ENCODE results near the gene ZNF112.
"Not testable (repeated sequence)": the region's sequence is repeated elsewhere in the genome, so short reads cannot be mapped to it uniquely, and the experiment has no call there.

The ZNF112 gene

GRCh38 chr19:44356383-44357111, at the start of gene ZNF112:
TSS of gene ZNF112 (minus strand) at chr19:44356680. CDS start at chr19:44340539, 16,141 bp downstream.
- Histone ChIP-seq H3K4me3 (ENCODE audit: low read depth in 1 of 5, low read length in 5 of 5) (peak within 1 kb of the TSS; percentile 77 to 98 (median 86)), H3K9ac (ENCODE audit: low read length in 5 of 5) (peak within 1 kb of the TSS; percentile 3 to 89 (median 68)), H3K36me3 (ENCODE audit: control insufficient read depth in 5 of 5, insufficient read depth in 5 of 5, low read length in 5 of 5) (no peaks in the 10 kb centered on the region), H3K27ac (ENCODE audit: low read depth, low read length) (peak within 1 kb of the TSS; percentile 18), H3K27me3 (ENCODE audit: control insufficient read depth in 5 of 5, insufficient read depth in 4 of 5, low read length in 5 of 5) (no peaks in the 10 kb centered on the region), H3K9me3 (ENCODE audit: control insufficient read depth in 5 of 5, low read length in 5 of 5) (peaks cover 0 to 10% (median 5%) of the 10 kb centered on the region in 5 donors), H3K4me1 (ENCODE audit: control insufficient read depth in 5 of 5, insufficient read depth in 5 of 5, low read length in 5 of 5) (peaks cover 0 to 15% (median 11%) of the 10 kb centered on the region in 5 donors)

GRCh38 chr19:44401139-44402115, 44.9 kb upstream of the ZNF112 start, which contains the start of gene ZNF285:
TSS of gene ZNF285 (minus strand) at chr19:44401608. CDS start at chr19:44397213, 4,395 bp downstream.
- Histone ChIP-seq H3K9me3 (ENCODE audit: control insufficient read depth in 5 of 5, low read length in 5 of 5) (peaks cover 0 to 31% (median 12%) of the 10 kb centered on the region in 5 donors), H3K27ac (ENCODE audit: low read depth, low read length) (no peak within 1 kb of the TSS), H3K36me3 (ENCODE audit: control insufficient read depth in 5 of 5, insufficient read depth in 5 of 5, low read length in 5 of 5) (peaks cover 0 to 3% (median 3%) of the 10 kb centered on the region in 5 donors), H3K4me1 (ENCODE audit: control insufficient read depth in 5 of 5, insufficient read depth in 5 of 5, low read length in 5 of 5) (peaks cover 0 to 12% (median 6%) of the 10 kb centered on the region in 5 donors), H3K9ac (ENCODE audit: low read length in 5 of 5) (peak within 1 kb of the TSS in 4 of 5 donors; percentile 31 to 74 (median 56)), H3K4me3 (ENCODE audit: low read depth in 1 of 5, low read length in 5 of 5) (peak within 1 kb of the TSS; percentile 82 to 95 (median 90)), H3K27me3 (ENCODE audit: control insufficient read depth in 5 of 5, insufficient read depth in 4 of 5, low read length in 5 of 5) (no peaks in the 10 kb centered on the region)

- not testable (repeated sequence) for H3K4me1 ChIP-seq (ENCODE audit: control insufficient read depth in 5 of 5, insufficient read depth in 5 of 5, low read length in 5 of 5); H3K27ac ChIP-seq (ENCODE audit: low read depth, low read length); H3K9ac ChIP-seq (ENCODE audit: low read length in 5 of 5); H3K27me3 ChIP-seq (ENCODE audit: control insufficient read depth in 5 of 5, insufficient read depth in 4 of 5, low read length in 5 of 5); H3K4me3 ChIP-seq (ENCODE audit: low read depth in 1 of 5, low read length in 5 of 5)
- Histone ChIP-seq H3K9me3 (ENCODE audit: control insufficient read depth in 5 of 5, low read length in 5 of 5) (peaks cover 3 to 28% (median 15%) of the 10 kb centered on the region in 5 donors), H3K36me3 (ENCODE audit: control insufficient read depth in 5 of 5, insufficient read depth in 5 of 5, low read length in 5 of 5) (peaks cover 8 to 33% (median 26%) of the 10 kb centered on the region in 5 donors)
Observed at GRCh38 chr19:44389268-44389667, 32.8 kb upstream of the ZNF112 start.

GRCh38 chr19:44374789-44375188, 18.3 kb upstream of the ZNF112 start:
- Histone ChIP-seq H3K4me1 (ENCODE audit: control insufficient read depth in 5 of 5, insufficient read depth in 5 of 5, low read length in 5 of 5) (no peaks in the 10 kb centered on the region), H3K27me3 (ENCODE audit: control insufficient read depth in 5 of 5, insufficient read depth in 4 of 5, low read length in 5 of 5) (no peaks in the 10 kb centered on the region), H3K4me3 (ENCODE audit: low read depth in 1 of 5, low read length in 5 of 5) (no peak overlapping the region), H3K27ac (ENCODE audit: low read depth, low read length) (no peak overlapping the region), H3K36me3 (ENCODE audit: control insufficient read depth in 5 of 5, insufficient read depth in 5 of 5, low read length in 5 of 5) (no peaks in the 10 kb centered on the region), H3K9ac (ENCODE audit: low read length in 5 of 5) (no peak overlapping the region), H3K9me3 (ENCODE audit: control insufficient read depth in 5 of 5, low read length in 5 of 5) (peaks cover 3 to 24% (median 16%) of the 10 kb centered on the region in 5 donors)

GRCh38 chr19:44371815-44372480, 15.5 kb upstream of the ZNF112 start:
- peaks cover 0 to 28% (median 22%) of the 10 kb centered on the region in 5 donors for H3K9me3 ChIP-seq (ENCODE audit: control insufficient read depth in 5 of 5, low read length in 5 of 5)
- H3K27ac ChIP-seq (ENCODE audit: low read depth, low read length), result no peak overlapping the region
- no peaks in the 10 kb centered on the region for H3K27me3 ChIP-seq (ENCODE audit: control insufficient read depth in 5 of 5, insufficient read depth in 4 of 5, low read length in 5 of 5)
- no peaks in the 10 kb centered on the region for H3K36me3 ChIP-seq (ENCODE audit: control insufficient read depth in 5 of 5, insufficient read depth in 5 of 5, low read length in 5 of 5)
- H3K4me3 ChIP-seq (ENCODE audit: low read depth in 1 of 5, low read length in 5 of 5), result peak overlapping the region in 1 of 5 donors; percentile 40
- H3K4me1 ChIP-seq (ENCODE audit: control insufficient read depth in 5 of 5, insufficient read depth in 5 of 5, low read length in 5 of 5), result no peaks in the 10 kb centered on the region
- H3K9ac ChIP-seq (ENCODE audit: low read length in 5 of 5), result no peak overlapping the region

GRCh38 chr19:44367024-44367423, 10.5 kb upstream of the ZNF112 start:
- Histone ChIP-seq H3K4me1 (ENCODE audit: control insufficient read depth in 5 of 5, insufficient read depth in 5 of 5, low read length in 5 of 5) (no peaks in the 10 kb centered on the region), H3K36me3 (ENCODE audit: control insufficient read depth in 5 of 5, insufficient read depth in 5 of 5, low read length in 5 of 5) (no peaks in the 10 kb centered on the region), H3K9me3 (ENCODE audit: control insufficient read depth in 5 of 5, low read length in 5 of 5) (peaks cover 0 to 23% (median 17%) of the 10 kb centered on the region in 5 donors), H3K9ac (ENCODE audit: low read length in 5 of 5) (no peak overlapping the region), H3K27ac (ENCODE audit: low read depth, low read length) (no peak overlapping the region), H3K4me3 (ENCODE audit: low read depth in 1 of 5, low read length in 5 of 5) (no peak overlapping the region), H3K27me3 (ENCODE audit: control insufficient read depth in 5 of 5, insufficient read depth in 4 of 5, low read length in 5 of 5) (no peaks in the 10 kb centered on the region)

GRCh38 chr19:44346556-44346955, 9.9 kb downstream of the ZNF112 start:
- H3K9ac ChIP-seq (ENCODE audit: low read length in 5 of 5), result no peak overlapping the region
- no peaks in the 10 kb centered on the region for H3K27me3 ChIP-seq (ENCODE audit: control insufficient read depth in 5 of 5, insufficient read depth in 4 of 5, low read length in 5 of 5)
- H3K4me1 ChIP-seq (ENCODE audit: control insufficient read depth in 5 of 5, insufficient read depth in 5 of 5, low read length in 5 of 5), result no peaks in the 10 kb centered on the region
- no peak overlapping the region for H3K27ac ChIP-seq (ENCODE audit: low read depth, low read length)
- H3K36me3 ChIP-seq (ENCODE audit: control insufficient read depth in 5 of 5, insufficient read depth in 5 of 5, low read length in 5 of 5), result peaks cover 0 to 24% (median 3%) of the 10 kb centered on the region in 5 donors
- peaks cover 21 to 64% (median 60%) of the 10 kb centered on the region in 5 donors for H3K9me3 ChIP-seq (ENCODE audit: control insufficient read depth in 5 of 5, low read length in 5 of 5)
- peak overlapping the region in 1 of 5 donors; percentile 14 for H3K4me3 ChIP-seq (ENCODE audit: low read depth in 1 of 5, low read length in 5 of 5)

- no peaks in the 10 kb centered on the region for H3K4me1 ChIP-seq (ENCODE audit: control insufficient read depth in 5 of 5, insufficient read depth in 5 of 5, low read length in 5 of 5)
- no peak overlapping the region for H3K27ac ChIP-seq (ENCODE audit: low read depth, low read length)
- H3K9me3 ChIP-seq (ENCODE audit: control insufficient read depth in 5 of 5, low read length in 5 of 5), result peaks cover 22 to 63% (median 62%) of the 10 kb centered on the region in 5 donors
- H3K9ac ChIP-seq (ENCODE audit: low read length in 5 of 5), result no peak overlapping the region
- peaks cover 0 to 23% (median 3%) of the 10 kb centered on the region in 5 donors for H3K36me3 ChIP-seq (ENCODE audit: control insufficient read depth in 5 of 5, insufficient read depth in 5 of 5, low read length in 5 of 5)
- no peaks in the 10 kb centered on the region for H3K27me3 ChIP-seq (ENCODE audit: control insufficient read depth in 5 of 5, insufficient read depth in 4 of 5, low read length in 5 of 5)
- peak overlapping the region in 2 of 5 donors; percentile 19 to 21 for H3K4me3 ChIP-seq (ENCODE audit: low read depth in 1 of 5, low read length in 5 of 5)
Observed at GRCh38 chr19:44345959-44346358, 10.5 kb downstream of the ZNF112 start.

GRCh38 chr19:44344255-44344654, 12.2 kb downstream of the ZNF112 start:
- H3K4me1 ChIP-seq (ENCODE audit: control insufficient read depth in 5 of 5, insufficient read depth in 5 of 5, low read length in 5 of 5), result no peaks in the 10 kb centered on the region
- H3K27ac ChIP-seq (ENCODE audit: low read depth, low read length), result no peak overlapping the region
- no peaks in the 10 kb centered on the region for H3K27me3 ChIP-seq (ENCODE audit: control insufficient read depth in 5 of 5, insufficient read depth in 4 of 5, low read length in 5 of 5)
- H3K9me3 ChIP-seq (ENCODE audit: control insufficient read depth in 5 of 5, low read length in 5 of 5), result peaks cover 25 to 63% (median 49%) of the 10 kb centered on the region in 5 donors
- no peak overlapping the region for H3K9ac ChIP-seq (ENCODE audit: low read length in 5 of 5)
- peaks cover 11 to 30% (median 18%) of the 10 kb centered on the region in 5 donors for H3K36me3 ChIP-seq (ENCODE audit: control insufficient read depth in 5 of 5, insufficient read depth in 5 of 5, low read length in 5 of 5)
- peak overlapping the region in 2 of 5 donors; percentile 18 to 47 for H3K4me3 ChIP-seq (ENCODE audit: low read depth in 1 of 5, low read length in 5 of 5)

All from subcutaneous abdominal adipose tissue (tissue), 5 donors.